ENCODE results near the gene FAM25A.

FAM25A gene

DNA sequence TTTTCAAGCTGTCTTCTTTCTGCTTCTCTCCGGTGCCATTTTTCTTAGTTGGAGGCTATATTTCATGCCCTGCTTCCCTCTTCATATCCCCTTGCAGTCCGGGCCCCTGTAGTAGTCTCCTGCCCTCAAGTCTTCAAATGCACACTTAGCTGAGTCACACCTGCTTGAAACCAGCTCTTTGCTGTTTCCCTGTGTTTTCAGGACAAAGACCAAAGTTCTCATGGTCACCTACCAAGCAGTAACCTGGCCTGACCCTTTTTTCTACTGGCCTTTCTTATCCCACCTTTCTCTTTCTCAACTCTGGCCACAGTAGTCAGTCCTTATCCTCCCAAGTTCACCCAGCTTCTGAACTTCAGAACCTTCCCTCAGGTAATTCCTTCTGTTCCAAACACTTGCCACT lies 46.1 kb downstream of the FAM25A start:
- Histone ChIP-seq H4K20me1 (ENCODE audit: insufficient read depth, low read length) (no peaks in the 10 kb centered on the region), H3K4me1 (ENCODE audit: low read length) (no peaks in the 10 kb centered on the region), H3K27ac (ENCODE audit: low read length) (no peak overlapping the region), H3K27me3 (replicated peaks; ENCODE audit: insufficient read depth, low read length) (no peaks in the 10 kb centered on the region), H3K9me3 (replicated peaks; ENCODE audit: insufficient read depth, low read length) (no peaks in the 10 kb centered on the region), H3K4me2 (ENCODE audit: low read depth, low read length) (no peak overlapping the region), H3K9ac (ENCODE audit: low read length) (no peak overlapping the region), H3K4me3 (ENCODE audit: low read length) (no peak overlapping the region), H3F3A (ENCODE audit: insufficient read depth, low read length) (no peaks in the 10 kb centered on the region), H2AFZ (ENCODE audit: low read length) (no peak overlapping the region), H3K36me3 (replicated peaks; ENCODE audit: insufficient read depth, low read length) (no peaks in the 10 kb centered on the region), H3K79me2 (ENCODE audit: low read length) (no peaks in the 10 kb centered on the region), H3K9me2 (replicated peaks; ENCODE audit: insufficient read depth, low read length) (no peaks in the 10 kb centered on the region)
- no peak for DNase-seq
- TF ChIP-seq, protein P1, sequence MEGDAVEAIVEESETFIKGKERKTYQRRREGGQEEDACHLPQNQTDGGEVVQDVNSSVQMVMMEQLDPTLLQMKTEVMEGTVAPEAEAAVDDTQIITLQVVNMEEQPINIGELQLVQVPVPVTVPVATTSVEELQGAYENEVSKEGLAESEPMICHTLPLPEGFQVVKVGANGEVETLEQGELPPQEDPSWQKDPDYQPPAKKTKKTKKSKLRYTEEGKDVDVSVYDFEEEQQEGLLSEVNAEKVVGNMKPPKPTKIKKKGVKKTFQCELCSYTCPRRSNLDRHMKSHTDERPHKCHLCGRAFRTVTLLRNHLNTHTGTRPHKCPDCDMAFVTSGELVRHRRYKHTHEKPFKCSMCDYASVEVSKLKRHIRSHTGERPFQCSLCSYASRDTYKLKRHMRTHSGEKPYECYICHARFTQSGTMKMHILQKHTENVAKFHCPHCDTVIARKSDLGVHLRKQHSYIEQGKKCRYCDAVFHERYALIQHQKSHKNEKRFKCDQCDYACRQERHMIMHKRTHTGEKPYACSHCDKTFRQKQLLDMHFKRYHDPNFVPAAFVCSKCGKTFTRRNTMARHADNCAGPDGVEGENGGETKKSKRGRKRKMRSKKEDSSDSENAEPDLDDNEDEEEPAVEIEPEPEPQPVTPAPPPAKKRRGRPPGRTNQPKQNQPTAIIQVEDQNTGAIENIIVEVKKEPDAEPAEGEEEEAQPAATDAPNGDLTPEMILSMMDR (IDR thresholded peaks at IDR 0.05; ENCODE audit: low read length), result no peak
- TF ChIP-seq EZH2phosphoT487 (IDR thresholded peaks at IDR 0.05; ENCODE audit: low read length), result no peak
- TF ChIP-seq EZH2 (optimal IDR thresholded peaks at IDR 0.05; ENCODE audit: low read depth, low read length), result no peak

DNA sequence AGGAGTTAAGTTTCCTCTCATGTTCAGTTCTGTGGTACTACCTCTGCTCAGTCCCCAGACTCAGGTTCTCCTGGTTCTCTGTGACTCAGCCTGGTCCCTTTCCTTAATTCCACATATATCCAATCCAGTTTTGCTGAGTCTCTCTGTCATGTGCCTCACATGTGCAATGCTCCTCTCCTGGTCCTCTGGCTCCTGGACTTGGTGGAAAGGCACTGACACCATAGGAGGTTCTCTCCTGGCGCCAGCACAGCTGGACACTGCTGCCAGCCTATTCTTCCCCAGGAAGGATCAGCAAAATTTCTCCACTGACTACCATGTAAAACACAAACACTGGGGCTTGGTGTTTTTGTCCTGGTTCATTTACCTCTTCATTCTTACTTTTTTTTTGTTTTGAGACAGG lies 46.8 kb downstream of the FAM25A start:
- no peaks in the 10 kb centered on the region for H3K9me2 ChIP-seq (replicated peaks; ENCODE audit: insufficient read depth, low read length)
- H3K9me3 ChIP-seq (replicated peaks; ENCODE audit: insufficient read depth, low read length), result no peaks in the 10 kb centered on the region
- H3K4me1 ChIP-seq (ENCODE audit: low read length), result no peaks in the 10 kb centered on the region
- H3K9ac ChIP-seq (ENCODE audit: low read length), result no peak overlapping the region
- no peak overlapping the region for H3K4me2 ChIP-seq (ENCODE audit: low read depth, low read length)
- no peak overlapping the region for H3K4me3 ChIP-seq (ENCODE audit: low read length)
- H3K27ac ChIP-seq (ENCODE audit: low read length), result no peak overlapping the region
- DNase-seq, result no peak
- H2AFZ ChIP-seq (ENCODE audit: low read length), result no peak overlapping the region
- no peaks in the 10 kb centered on the region for H3K27me3 ChIP-seq (replicated peaks; ENCODE audit: insufficient read depth, low read length)
- H4K20me1 ChIP-seq (ENCODE audit: insufficient read depth, low read length), result no peaks in the 10 kb centered on the region
- no peak for TF ChIP-seq EZH2 (optimal IDR thresholded peaks at IDR 0.05; ENCODE audit: low read depth, low read length)
- no peaks in the 10 kb centered on the region for H3K79me2 ChIP-seq (ENCODE audit: low read length)
- no peaks in the 10 kb centered on the region for H3K36me3 ChIP-seq (replicated peaks; ENCODE audit: insufficient read depth, low read length)
- no peaks in the 10 kb centered on the region for H3F3A ChIP-seq (ENCODE audit: insufficient read depth, low read length)

DNA sequence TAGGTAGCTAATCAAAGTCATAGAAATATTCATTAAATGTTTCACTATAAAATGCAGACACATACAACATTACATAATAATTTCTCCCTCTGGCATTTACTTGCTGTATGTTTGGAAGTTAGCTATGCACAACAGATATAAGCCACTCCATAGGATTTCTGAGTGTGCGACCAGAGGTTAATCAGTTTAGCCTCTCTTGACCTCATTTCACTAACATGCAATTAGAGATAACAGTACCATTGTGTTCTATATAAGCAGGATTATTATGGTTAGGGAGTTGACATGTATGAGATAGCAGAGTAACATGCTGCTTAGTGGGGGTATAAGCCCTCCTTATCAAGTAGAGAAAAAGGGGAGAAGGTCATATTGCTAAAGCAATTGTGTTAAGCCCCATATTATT lies 48.2 kb downstream of the FAM25A start:
- no peak overlapping the region for H2AFZ ChIP-seq (ENCODE audit: low read length)
- no peaks in the 10 kb centered on the region for H3K4me1 ChIP-seq (ENCODE audit: low read length)
- no peaks in the 10 kb centered on the region for H3K9me3 ChIP-seq (replicated peaks; ENCODE audit: insufficient read depth, low read length)
- H3K27me3 ChIP-seq (replicated peaks; ENCODE audit: insufficient read depth, low read length), result no peaks in the 10 kb centered on the region
- H3K4me2 ChIP-seq (ENCODE audit: low read depth, low read length), result no peak overlapping the region
- no peaks in the 10 kb centered on the region for H3F3A ChIP-seq (ENCODE audit: insufficient read depth, low read length)
- H3K36me3 ChIP-seq (replicated peaks; ENCODE audit: insufficient read depth, low read length), result no peaks in the 10 kb centered on the region
- TF ChIP-seq EZH2 (optimal IDR thresholded peaks at IDR 0.05; ENCODE audit: low read depth, low read length) (no peak), EZH2phosphoT487 (IDR thresholded peaks at IDR 0.05; ENCODE audit: low read length) (no peak)
- TF ChIP-seq, protein P1 (IDR thresholded peaks at IDR 0.05; ENCODE audit: low read length), result no peak
- DNase-seq, result no peak
- H4K20me1 ChIP-seq (ENCODE audit: insufficient read depth, low read length), result no peaks in the 10 kb centered on the region
- no peak overlapping the region for H3K4me3 ChIP-seq (ENCODE audit: low read length)
- no peak overlapping the region for H3K27ac ChIP-seq (ENCODE audit: low read length)
- no peaks in the 10 kb centered on the region for H3K9me2 ChIP-seq (replicated peaks; ENCODE audit: insufficient read depth, low read length)
- no peaks in the 10 kb centered on the region for H3K79me2 ChIP-seq (ENCODE audit: low read length)
- no peak overlapping the region for H3K9ac ChIP-seq (ENCODE audit: low read length)

DNA sequence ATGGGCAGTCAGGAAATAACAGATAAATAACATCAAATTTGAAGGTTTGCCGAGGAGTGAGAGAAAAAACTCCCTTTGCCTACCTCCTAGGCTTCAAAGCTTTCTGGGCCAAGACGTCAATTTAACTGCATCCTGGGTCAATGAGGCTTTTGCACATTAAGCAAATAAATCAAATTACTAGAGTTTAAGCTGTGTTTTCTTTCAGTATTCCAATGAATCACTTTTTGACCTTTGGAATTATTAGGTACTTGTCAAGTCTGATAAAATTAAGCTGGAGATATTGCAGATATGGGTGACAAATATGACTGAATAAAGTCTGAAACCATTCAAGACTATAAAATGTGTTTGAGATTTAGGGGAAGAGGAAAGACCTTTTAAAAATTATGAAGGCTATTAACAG lies 52.4 kb downstream of the FAM25A start:
- Histone ChIP-seq H3K27me3 (replicated peaks; ENCODE audit: insufficient read depth, low read length) (no peaks in the 10 kb centered on the region), H3K36me3 (replicated peaks; ENCODE audit: insufficient read depth, low read length) (no peaks in the 10 kb centered on the region; the same call in 1 of the 2 replicates), H3K4me1 (ENCODE audit: low read length) (no peaks in the 10 kb centered on the region), H3K9me2 (replicated peaks; ENCODE audit: insufficient read depth, low read length) (no peaks in the 10 kb centered on the region), H3K79me2 (ENCODE audit: low read length) (peaks cover 3% of the 10 kb centered on the region), H3K4me3 (ENCODE audit: low read length) (no peak overlapping the region), H3K27ac (ENCODE audit: low read length) (no peak overlapping the region), H2AFZ (ENCODE audit: low read length) (no peak overlapping the region), H3K9me3 (replicated peaks; ENCODE audit: insufficient read depth, low read length) (no peaks in the 10 kb centered on the region), H3K9ac (ENCODE audit: low read length) (no peak overlapping the region), H3F3A (ENCODE audit: insufficient read depth, low read length) (no peaks in the 10 kb centered on the region), H3K4me2 (ENCODE audit: low read depth, low read length) (no peak overlapping the region), H4K20me1 (ENCODE audit: insufficient read depth, low read length) (no peaks in the 10 kb centered on the region)
- TF ChIP-seq, protein P1 (IDR thresholded peaks at IDR 0.05; ENCODE audit: low read length), result no peak
- TF ChIP-seq EZH2 (optimal IDR thresholded peaks at IDR 0.05; ENCODE audit: low read depth, low read length) (no peak), EZH2phosphoT487 (IDR thresholded peaks at IDR 0.05; ENCODE audit: low read length) (no peak)
- no peak for DNase-seq
